Sigmoid colon (tissue), 4 donors: ENCODE results near the gene SLC6A6.
A peak's percentile ranks its signal among the peaks of the same experiment; 100 is the strongest.

ENCODE experiments used
- CTCF ChIP-seq, 4 experiments: fragments of 450-650 bp in 3 of 4; fragments of 200-600 bp in 1 of 4; IDR thresholded peaks; one replicate each; pipeline ENCODE4 v1.5.1; 2016 to 2019; ENCODE audit warnings: antibody characterized with exemption in 4 of 4, mild to moderate bottlenecking in 3 of 4, moderate library complexity in 2 of 4
- EP300 ChIP-seq, 4 donors: sonication (generic); formaldehyde crosslinking; IDR thresholded peaks; one replicate each; pipeline ENCODE4 v1.6.1; 2017; ENCODE audit warnings: antibody characterized with exemption in 4 of 4
- POLR2A ChIP-seq, 2 donors: fragments of 450-650 bp; IDR thresholded peaks; one replicate each; pipeline ENCODE4 v1.6.1; 2016; ENCODE audit warnings: antibody characterized with exemption in 2 of 2, mild to moderate bottlenecking in 2 of 2, moderate library complexity in 2 of 2
- POLR2AphosphoS5 ChIP-seq, 4 donors: sonication (generic); formaldehyde crosslinking; IDR thresholded peaks; one replicate each; pipeline ENCODE4 v1.6.1; 2017; ENCODE audit warnings: antibody characterized with exemption in 4 of 4

- TF ChIP-seq POLR2A (IDR thresholded peaks at IDR 0.05) (no peak), CTCF (IDR thresholded peaks at IDR 0.05) (no peak), EP300 (IDR thresholded peaks at IDR 0.05) (no peak), POLR2AphosphoS5 (IDR thresholded peaks at IDR 0.05) (peak; percentile 12 to 70 (median 46))
These were observed 11.4 kb upstream of the SLC6A6 start for GRCh38 chr3:14391033-14391432.
